IMR-90 (cell line): ENCODE results near the gene TMEM100.

Experiments used
- BHLHE40 ChIP-seq: fragments of 150-350 bp; IDR thresholded peaks from 2 replicates; pipeline ENCODE4 v1.6.1; 2016; ENCODE audit warnings: mild to moderate bottlenecking, low read depth, low read length
- CEBPB ChIP-seq: IDR thresholded peaks from 2 replicates; pipeline ENCODE4 v1.6.1; 2012; ENCODE audit warnings: low read depth, low read length, improper control_type of control experiment
- CTCF ChIP-seq: conservative IDR thresholded peaks from 2 replicates; pipeline ENCODE4 v1.5.1; 2012; ENCODE audit warnings: mild to moderate bottlenecking, low read depth, low read length, improper control_type of control experiment
- FOS ChIP-seq: fragments of 150-350 bp; IDR thresholded peaks from 2 replicates; pipeline ENCODE4 v1.6.1; 2016; ENCODE audit warnings: low read depth, low read length
- MXI1 ChIP-seq: IDR thresholded peaks from 2 replicates; pipeline ENCODE4 v1.6.1; 2012; ENCODE audit warnings: low read depth, mild to moderate bottlenecking, low read length, moderate library complexity, borderline replicate concordance
- NFE2L2 ChIP-seq: fragments of 150-350 bp; IDR thresholded peaks from 2 replicates; pipeline ENCODE4 v1.6.1; 2016; ENCODE audit warnings: low read depth, mild to moderate bottlenecking, low read length
- POLR2A ChIP-seq: IDR thresholded peaks from 2 replicates; pipeline ENCODE4 v1.6.1; 2012; ENCODE audit warnings: mild to moderate bottlenecking, low read depth, low read length
- RAD21 ChIP-seq: IDR thresholded peaks from 2 replicates; pipeline ENCODE4 v1.6.1; 2012; ENCODE audit warnings: low read length, improper control_type of control experiment
- RCOR1 ChIP-seq: IDR thresholded peaks from 2 replicates; pipeline ENCODE4 v1.6.1; 2012; ENCODE audit warnings: mild to moderate bottlenecking, low read length, improper control_type of control experiment; ENCODE audit not compliant: insufficient replicate concordance
- RFX5 ChIP-seq: IDR thresholded peaks from 2 replicates; pipeline ENCODE4 v1.8.0; 2012; ENCODE audit warnings: low read depth, mild to moderate bottlenecking, low read length, moderate library complexity
- USF2 ChIP-seq: fragments of 150-350 bp; IDR thresholded peaks from 2 replicates; pipeline ENCODE4 v1.6.1; 2017; ENCODE audit warnings: mild to moderate bottlenecking, antibody characterized with exemption, low read length, low read depth

DNA sequence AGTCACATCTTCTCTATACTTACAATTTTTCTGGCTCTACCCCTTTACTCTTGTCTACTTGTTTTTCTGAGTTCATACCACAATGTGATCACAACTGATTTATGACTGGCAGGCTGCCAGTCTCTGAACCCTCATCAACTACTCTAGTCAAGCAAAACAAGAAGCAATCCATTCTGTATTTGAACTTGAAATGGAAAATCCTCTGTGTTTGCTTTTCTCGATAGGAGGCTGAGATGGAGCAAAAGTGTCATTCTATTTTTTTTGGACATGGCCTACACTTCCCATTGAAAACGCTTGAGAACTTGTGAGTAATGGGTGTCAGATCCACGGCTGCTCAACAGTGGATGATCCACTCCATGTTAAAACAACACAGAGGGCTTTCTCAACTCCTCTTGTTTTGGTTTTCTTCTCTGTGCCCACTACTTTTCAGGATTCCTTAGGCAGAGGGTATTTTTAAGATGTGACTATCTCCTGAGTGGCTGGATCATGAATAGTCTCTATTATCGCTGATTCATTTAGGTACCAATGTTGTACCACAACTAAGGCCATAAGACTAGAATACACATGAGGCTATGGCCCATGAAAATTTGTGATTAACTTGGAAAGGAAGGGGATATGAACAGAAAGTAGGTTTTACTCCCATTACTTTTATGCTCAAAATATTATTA lies 11.7 kb downstream of the TMEM100 start:
- TF ChIP-seq CTCF (no peak), CEBPB (no peak), POLR2A (no peak), USF2 (no peak), BHLHE40 (no peak), RCOR1 (no peak), RFX5 (no peak), FOS (no peak), NFE2L2 (no peak), MXI1 (no peak), RAD21 (no peak)
